ENCODE data around the gene SPSB2. TPM values are rescaled to one million over a fixed set of nuclear protein-coding genes. Genes with fewer than 3 reads are reported as not detected.
A peak's percentile ranks its signal among the peaks of the same experiment; 100 is the strongest.

SPSB2 gene
- total RNA-seq, 3 donors from 2014 or later = 9.0 to 13.4 (median 12.7) TPM

DNA sequence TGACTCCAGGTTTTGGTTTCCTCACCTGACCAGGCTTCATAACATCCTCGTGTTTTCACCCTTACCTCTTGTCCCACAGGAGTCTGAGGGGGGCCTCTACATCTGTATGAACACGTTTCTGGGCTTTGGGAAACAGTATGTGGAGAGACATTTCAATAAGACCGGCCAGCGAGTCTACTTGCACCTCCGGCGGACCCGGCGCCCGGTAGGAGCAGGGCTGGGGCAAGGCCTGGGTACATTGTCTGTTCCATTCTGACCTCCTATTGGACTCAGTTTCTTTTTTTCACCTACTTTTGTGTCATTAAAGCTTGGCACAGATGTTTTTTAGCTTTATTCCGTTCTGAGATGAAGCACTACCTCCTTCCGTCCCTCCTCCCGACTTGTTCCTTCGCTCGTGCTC is 17.8 kb downstream of the SPSB2 start:
- Histone ChIP-seq H3K36me3 (peaks cover under 1% of the 10 kb centered on the region), H3K4me1 (peaks cover 4 to 6% of the 10 kb centered on the region in 2 donors), H3K4me3 (no peak overlapping the region), H3K9me3 (no peaks in the 10 kb centered on the region), H3K27me3 (no peaks in the 10 kb centered on the region), H3K27ac (no peak overlapping the region)
- intact Hi-C loops (cut with DNase I; ENCODE audit: low total_unique reads) = no loop called here
- DNase-seq (ENCODE audit: low spot score in 2 of 2) = no peak
- TF ChIP-seq POLR2A (IDR thresholded peaks at IDR 0.05) (no peak), POLR2AphosphoS5 (IDR thresholded peaks at IDR 0.05) (no peak)
- TF ChIP-seq, protein P1, sequence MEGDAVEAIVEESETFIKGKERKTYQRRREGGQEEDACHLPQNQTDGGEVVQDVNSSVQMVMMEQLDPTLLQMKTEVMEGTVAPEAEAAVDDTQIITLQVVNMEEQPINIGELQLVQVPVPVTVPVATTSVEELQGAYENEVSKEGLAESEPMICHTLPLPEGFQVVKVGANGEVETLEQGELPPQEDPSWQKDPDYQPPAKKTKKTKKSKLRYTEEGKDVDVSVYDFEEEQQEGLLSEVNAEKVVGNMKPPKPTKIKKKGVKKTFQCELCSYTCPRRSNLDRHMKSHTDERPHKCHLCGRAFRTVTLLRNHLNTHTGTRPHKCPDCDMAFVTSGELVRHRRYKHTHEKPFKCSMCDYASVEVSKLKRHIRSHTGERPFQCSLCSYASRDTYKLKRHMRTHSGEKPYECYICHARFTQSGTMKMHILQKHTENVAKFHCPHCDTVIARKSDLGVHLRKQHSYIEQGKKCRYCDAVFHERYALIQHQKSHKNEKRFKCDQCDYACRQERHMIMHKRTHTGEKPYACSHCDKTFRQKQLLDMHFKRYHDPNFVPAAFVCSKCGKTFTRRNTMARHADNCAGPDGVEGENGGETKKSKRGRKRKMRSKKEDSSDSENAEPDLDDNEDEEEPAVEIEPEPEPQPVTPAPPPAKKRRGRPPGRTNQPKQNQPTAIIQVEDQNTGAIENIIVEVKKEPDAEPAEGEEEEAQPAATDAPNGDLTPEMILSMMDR (IDR thresholded peaks at IDR 0.05) = no peak

DNA sequence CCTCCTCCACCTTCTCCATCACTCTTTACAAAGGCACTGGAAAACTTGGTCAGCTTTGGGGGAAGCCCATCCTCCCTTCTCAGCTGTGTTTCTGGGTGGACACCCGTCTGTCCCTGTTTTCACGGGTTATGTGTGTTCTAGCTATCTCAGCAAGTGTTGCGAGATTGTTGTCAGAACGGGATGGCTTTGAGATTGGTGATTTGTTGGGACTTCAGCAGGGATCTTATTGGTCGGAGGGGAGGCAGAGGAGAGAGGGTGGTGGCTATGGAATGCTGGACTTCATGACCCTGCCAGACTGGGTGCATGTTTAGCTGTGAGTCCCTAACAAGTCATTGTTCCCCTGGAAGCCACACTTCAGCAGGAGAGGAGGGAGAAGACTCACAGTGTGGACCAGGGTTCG is 19.1 kb downstream of the SPSB2 start:
- no peak overlapping the region for H3K4me3 ChIP-seq
- H3K9me3 ChIP-seq = no peaks in the 10 kb centered on the region
- DNase-seq (ENCODE audit: low spot score in 2 of 2) = no peak
- H3K4me1 ChIP-seq = peaks cover 4 to 6% of the 10 kb centered on the region in 2 donors
- TF ChIP-seq POLR2A (IDR thresholded peaks at IDR 0.05) (no peak), POLR2AphosphoS5 (IDR thresholded peaks at IDR 0.05) (no peak)
- TF ChIP-seq, protein P1 (IDR thresholded peaks at IDR 0.05) = no peak
- no peaks in the 10 kb centered on the region for H3K27me3 ChIP-seq
- no peaks in the 10 kb centered on the region for H3K36me3 ChIP-seq
- H3K27ac ChIP-seq = peak overlapping the region in 1 of 2 donors; percentile 64
- intact Hi-C loops (cut with DNase I; ENCODE audit: low total_unique reads) = no loop called here

DNA sequence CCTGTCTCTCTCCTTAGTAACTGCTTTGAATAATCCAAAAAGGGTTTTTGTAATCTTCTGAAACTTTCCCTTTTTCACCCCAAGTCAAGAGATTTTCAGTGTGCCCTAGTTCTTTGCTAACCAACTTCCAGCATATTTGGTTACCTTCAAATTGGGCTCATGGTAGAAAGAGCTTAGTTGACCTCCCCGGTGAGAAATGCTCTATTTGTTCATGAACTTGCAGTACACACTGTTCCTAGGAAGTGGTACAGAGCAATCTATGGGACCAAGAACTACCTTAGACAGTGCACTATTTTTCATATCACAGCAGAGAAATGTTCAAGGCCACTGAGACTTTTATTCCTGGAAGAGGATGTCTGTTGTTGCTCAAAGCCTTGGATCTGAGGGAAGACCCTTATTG is 19.5 kb downstream of the SPSB2 start:
- intact Hi-C loops (cut with DNase I; ENCODE audit: low total_unique reads) = no loop called here
- Histone ChIP-seq H3K36me3 (no peaks in the 10 kb centered on the region), H3K4me1 (peaks cover 4 to 6% of the 10 kb centered on the region in 2 donors), H3K27me3 (no peaks in the 10 kb centered on the region), H3K4me3 (no peak overlapping the region), H3K9me3 (no peaks in the 10 kb centered on the region), H3K27ac (peak overlapping the region in 1 of 2 donors; percentile 64)
- TF ChIP-seq POLR2A (IDR thresholded peaks at IDR 0.05) (no peak), POLR2AphosphoS5 (IDR thresholded peaks at IDR 0.05) (no peak)
- TF ChIP-seq, protein P1 (IDR thresholded peaks at IDR 0.05) = no peak
- no peak for DNase-seq (ENCODE audit: low spot score in 2 of 2)

DNA sequence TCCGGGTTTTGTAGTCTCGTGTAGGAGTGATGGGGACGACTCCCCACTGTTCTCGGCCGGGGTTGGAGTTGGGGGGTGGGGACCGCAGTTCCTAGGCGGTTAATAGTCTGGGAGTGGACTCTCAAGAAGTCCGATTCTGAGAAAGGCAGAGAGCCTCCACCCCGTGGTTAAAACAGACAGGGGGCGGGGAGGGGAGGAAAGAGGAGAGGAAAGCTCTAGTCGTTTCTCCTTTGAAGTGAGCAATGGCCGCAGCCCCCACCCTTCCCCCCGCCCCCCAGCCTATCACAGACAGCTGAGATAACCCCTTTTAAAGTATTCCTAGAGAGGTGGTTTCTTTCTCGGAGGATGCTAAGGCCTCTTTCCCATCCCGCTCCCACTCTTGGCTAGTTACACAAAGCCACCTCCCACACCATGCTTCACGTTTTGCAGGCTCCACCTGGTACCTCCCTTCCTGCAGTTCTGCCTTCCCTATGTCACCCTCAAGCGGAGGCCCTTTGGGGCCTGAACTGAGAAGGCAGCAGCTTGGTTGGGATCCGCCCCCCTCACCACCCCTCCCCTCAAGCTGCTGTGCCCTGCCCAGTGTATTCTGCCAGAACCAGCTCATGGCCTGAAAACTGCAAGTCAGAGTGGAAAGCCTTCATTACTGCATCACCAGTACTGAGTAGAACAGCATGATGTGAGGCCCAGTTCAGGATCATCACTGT is 20.3 kb downstream of the SPSB2 start:
- TF ChIP-seq POLR2A (IDR thresholded peaks at IDR 0.05) (no peak), POLR2AphosphoS5 (IDR thresholded peaks at IDR 0.05) (no peak)
- H3K27me3 ChIP-seq = no peaks in the 10 kb centered on the region
- no peaks in the 10 kb centered on the region for H3K36me3 ChIP-seq
- intact Hi-C loops (cut with DNase I; ENCODE audit: low total_unique reads) = no loop called here
- H3K9me3 ChIP-seq = no peaks in the 10 kb centered on the region
- DNase-seq (ENCODE audit: low spot score in 2 of 2) = no peak
- peak overlapping the region; percentile 64 to 94 for H3K27ac ChIP-seq
- H3K4me1 ChIP-seq = peaks cover 4 to 6% of the 10 kb centered on the region in 2 donors
- H3K4me3 ChIP-seq = peak overlapping the region; percentile 74 to 80 (median 75)

DNA sequence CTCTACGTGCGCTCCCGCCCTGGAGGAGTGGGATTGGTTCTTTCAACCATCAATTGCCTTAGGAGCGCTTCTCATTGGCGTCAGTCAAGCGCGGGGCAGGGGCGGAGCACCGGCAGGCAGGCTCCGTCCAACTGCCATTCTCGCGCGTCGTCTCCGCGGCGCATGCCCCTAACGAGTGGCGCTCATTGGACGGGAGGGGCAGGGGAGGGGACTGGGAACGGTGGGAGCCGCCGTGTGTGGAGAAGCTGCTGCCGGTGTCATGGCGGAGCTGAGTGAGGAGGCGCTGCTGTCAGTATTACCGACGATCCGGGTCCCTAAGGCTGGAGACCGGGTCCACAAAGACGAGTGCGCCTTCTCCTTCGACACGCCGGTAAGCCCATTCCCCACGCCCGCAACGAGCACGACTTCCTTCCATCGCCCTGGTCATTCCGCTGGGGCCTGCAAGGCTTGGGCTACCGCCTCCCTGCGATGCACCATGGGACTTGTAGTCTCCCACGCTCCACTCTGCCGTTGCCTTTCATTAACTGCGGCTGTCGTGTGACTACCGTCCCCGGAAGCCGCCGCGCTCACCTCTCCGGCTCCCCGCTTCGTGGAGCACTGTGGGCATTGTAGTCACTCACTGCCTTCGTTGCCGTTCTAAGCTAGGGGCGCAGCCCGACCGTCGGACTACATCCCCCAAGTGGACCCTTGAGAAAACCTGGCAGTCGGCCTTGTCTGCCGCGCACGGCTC is 21.0 kb downstream of the SPSB2 start, which contains the start of gene USP5:
Gene USP5 (plus strand): TSS at position 230 of the 730 bp plus-strand sequence. CDS start 30 bp downstream, at position 260.
- no peaks in the 10 kb centered on the region for H3K36me3 ChIP-seq
- peak; percentile 98 to 99 for DNase-seq (ENCODE audit: low spot score in 2 of 2)
- intact Hi-C loops (cut with DNase I; ENCODE audit: low total_unique reads) = no loop called here
- H3K27me3 ChIP-seq = no peaks in the 10 kb centered on the region
- H3K9me3 ChIP-seq = no peaks in the 10 kb centered on the region
- peaks cover 4 to 6% of the 10 kb centered on the region in 2 donors for H3K4me1 ChIP-seq
- H3K27ac ChIP-seq = peak within 1 kb of the TSS; percentile 93 to 94
- peak; percentile 85 to 90 (median 90) for TF ChIP-seq POLR2AphosphoS5 (IDR thresholded peaks at IDR 0.05)
- TF ChIP-seq, protein P1 (IDR thresholded peaks at IDR 0.05) = no peak
- H3K4me3 ChIP-seq = peak within 1 kb of the TSS; percentile 74 to 80 (median 75)

Measured in breast epithelium (tissue), 4 donors.